ENCODE data around the gene ZBTB20. TPM values are rescaled to one million over a fixed set of nuclear protein-coding genes. Genes with fewer than 3 reads are reported as not detected.
A peak's percentile ranks its signal among the peaks of the same experiment; 100 is the strongest.

ZBTB20 gene
- total RNA-seq, 1 donor from 2014 or later, result 15.5 TPM

GRCh38 chr3:114743746-114744485, 403.2 kb downstream of the ZBTB20 start:
- TF ChIP-seq CTCF (IDR thresholded peaks at IDR 0.05), result no peak

GRCh38 chr3:114741066-114741465, 406.0 kb downstream of the ZBTB20 start:
- Mint-ChIP-seq H3K36me3 (ENCODE audit: low read depth) (no peaks in the 10 kb centered on the region), H3K27ac (ENCODE audit: unreplicated experiment) (peak overlapping the region; percentile 25), H3K4me3 (ENCODE audit: unreplicated experiment) (no peak overlapping the region), H3K27me3 (ENCODE audit: low read depth) (no peaks in the 10 kb centered on the region), H3K9me3 (ENCODE audit: low read depth) (peaks cover 3% of the 10 kb centered on the region), H3K4me1 (ENCODE audit: low read depth) (peaks cover 25% of the 10 kb centered on the region)
- TF ChIP-seq CTCF (IDR thresholded peaks at IDR 0.05), result no peak
- DNase-seq (ENCODE audit: low spot score), result no peak

More at GRCh38 chr3:114743746-114744485, 403.2 kb downstream of the ZBTB20 start:
- peaks cover 32% of the 10 kb centered on the region for H3K4me1 Mint-ChIP-seq (ENCODE audit: low read depth)
- peaks cover 3% of the 10 kb centered on the region for H3K9me3 Mint-ChIP-seq (ENCODE audit: low read depth)
- H3K4me3 Mint-ChIP-seq (ENCODE audit: unreplicated experiment), result no peak overlapping the region
- no peaks in the 10 kb centered on the region for H3K36me3 Mint-ChIP-seq (ENCODE audit: low read depth)
- H3K27ac Mint-ChIP-seq (ENCODE audit: unreplicated experiment), result no peak overlapping the region
- no peak for DNase-seq (ENCODE audit: low spot score)
- H3K27me3 Mint-ChIP-seq (ENCODE audit: low read depth), result no peaks in the 10 kb centered on the region

GRCh38 chr3:114739627-114740026, 407.5 kb downstream of the ZBTB20 start:
- DNase-seq (ENCODE audit: low spot score), result no peak
- no peak overlapping the region for H3K4me3 Mint-ChIP-seq (ENCODE audit: unreplicated experiment)
- no peak overlapping the region for H3K27ac Mint-ChIP-seq (ENCODE audit: unreplicated experiment)
- no peaks in the 10 kb centered on the region for H3K27me3 Mint-ChIP-seq (ENCODE audit: low read depth)
- H3K36me3 Mint-ChIP-seq (ENCODE audit: low read depth), result no peaks in the 10 kb centered on the region
- peaks cover 12% of the 10 kb centered on the region for H3K4me1 Mint-ChIP-seq (ENCODE audit: low read depth)
- peaks cover 3% of the 10 kb centered on the region for H3K9me3 Mint-ChIP-seq (ENCODE audit: low read depth)
- TF ChIP-seq CTCF (IDR thresholded peaks at IDR 0.05), result no peak

- no peak overlapping the region for H3K4me3 Mint-ChIP-seq (ENCODE audit: unreplicated experiment)
- no peaks in the 10 kb centered on the region for H3K36me3 Mint-ChIP-seq (ENCODE audit: low read depth)
- no peak overlapping the region for H3K27ac Mint-ChIP-seq (ENCODE audit: unreplicated experiment)
- H3K9me3 Mint-ChIP-seq (ENCODE audit: low read depth), result no peaks in the 10 kb centered on the region
- H3K4me1 Mint-ChIP-seq (ENCODE audit: low read depth), result peaks cover 2% of the 10 kb centered on the region
- no peak for TF ChIP-seq CTCF (IDR thresholded peaks at IDR 0.05)
- DNase-seq (ENCODE audit: low spot score), result no peak
- H3K27me3 Mint-ChIP-seq (ENCODE audit: low read depth), result no peaks in the 10 kb centered on the region
Measured at GRCh38 chr3:114732353-114732752, 414.7 kb downstream of the ZBTB20 start.

- peaks cover 5% of the 10 kb centered on the region for H3K4me1 Mint-ChIP-seq (ENCODE audit: low read depth)
- no peaks in the 10 kb centered on the region for H3K36me3 Mint-ChIP-seq (ENCODE audit: low read depth)
- no peak for TF ChIP-seq CTCF (IDR thresholded peaks at IDR 0.05)
- DNase-seq (ENCODE audit: low spot score), result no peak
- H3K9me3 Mint-ChIP-seq (ENCODE audit: low read depth), result no peaks in the 10 kb centered on the region
- H3K27ac Mint-ChIP-seq (ENCODE audit: unreplicated experiment), result no peak overlapping the region
- no peak overlapping the region for H3K4me3 Mint-ChIP-seq (ENCODE audit: unreplicated experiment)
- no peaks in the 10 kb centered on the region for H3K27me3 Mint-ChIP-seq (ENCODE audit: low read depth)
Measured at GRCh38 chr3:114730397-114730796, 416.7 kb downstream of the ZBTB20 start.
